OCI-LY3 (cell line): ENCODE data around the gene SIN3A.

ENCODE experiments used
- H2AFZ ChIP-seq: fragments of 200-600, 300-600 bp; shearing (Covaris generic); 2 replicates; pipeline ENCODE4 v1.6.0; 2014; ENCODE audit warnings: antibody characterized with exemption, low read depth, low read length
- H3K27ac ChIP-seq: fragments of 200-600, 300-600 bp; sonication (generic); 2 replicates; pipeline ENCODE4 v1.5.1; 2014; ENCODE audit warnings: mild to moderate bottlenecking, low read length, moderate library complexity, mixed read lengths
- H3K27me3 ChIP-seq: fragments of 200-600, 300-600 bp; sonication (generic); 2 replicates; pipeline ENCODE4 v1.6.1; 2014; ENCODE audit warnings: low read depth, low read length, mixed read lengths
- H3K36me3 ChIP-seq: fragments of 200-600, 300-600 bp; sonication (generic); replicated peaks from 2 replicates; pipeline ENCODE3; 2014; ENCODE audit warnings: low read depth, low read length, mixed read lengths
- H3K4me1 ChIP-seq: fragments of 300-600, 200-600 bp; sonication (generic); 2 replicates; pipeline ENCODE4 v1.6.1; 2014; ENCODE audit warnings: low read length, mixed read lengths
- H3K4me2 ChIP-seq: fragments of 200-600, 300-600 bp; sonication (generic); 2 replicates; pipeline ENCODE4 v1.6.1; 2014; ENCODE audit warnings: low read length, mixed read lengths
- H3K4me3 ChIP-seq: fragments of 300-600, 200-600 bp; sonication (generic); 2 replicates; pipeline ENCODE4 v1.5.1; 2014; ENCODE audit warnings: antibody characterized with exemption, mild to moderate bottlenecking, low read length, moderate library complexity
- H3K79me2 ChIP-seq: fragments of 300-600, 200-600 bp; shearing (Covaris generic); 2 replicates; pipeline ENCODE4 v1.6.1; 2014; ENCODE audit warnings: mild to moderate bottlenecking, low read length, mixed read lengths
- H3K9ac ChIP-seq: fragments of 300-600, 200-600 bp; shearing (Covaris generic); 2 replicates; pipeline ENCODE4 v1.6.0; 2014; ENCODE audit warnings: mild to moderate bottlenecking, low read length, moderate library complexity
- H3K9me3 ChIP-seq: fragments of 200-600, 300-600 bp; shearing (Covaris generic); 2 replicates; pipeline ENCODE4 v1.6.1; 2014; ENCODE audit warnings: low read length, mixed read lengths; ENCODE audit not compliant: insufficient read depth
- H4K20me1 ChIP-seq: fragments of 200-600, 300-600 bp; sonication (generic); 2 replicates; pipeline ENCODE4 v1.6.1; 2016; ENCODE audit warnings: low read length, mixed read lengths; ENCODE audit not compliant: insufficient read depth
- EZH2phosphoT487 ChIP-seq: fragments of 200-600 bp; shearing (Covaris generic); IDR thresholded peaks from 2 replicates; pipeline ENCODE4 v1.6.1; 2018; ENCODE audit warnings: antibody characterized with exemption, mixed run types, low read depth
- TF ChIP-seq, protein P1 (sequence below): fragments of 200-600, 300-600 bp; sonication (generic); IDR thresholded peaks from 2 replicates; pipeline ENCODE4 v1.5.1; 2014; ENCODE audit warnings: antibody characterized with exemption, low read length, low read depth

SIN3A gene

DNA sequence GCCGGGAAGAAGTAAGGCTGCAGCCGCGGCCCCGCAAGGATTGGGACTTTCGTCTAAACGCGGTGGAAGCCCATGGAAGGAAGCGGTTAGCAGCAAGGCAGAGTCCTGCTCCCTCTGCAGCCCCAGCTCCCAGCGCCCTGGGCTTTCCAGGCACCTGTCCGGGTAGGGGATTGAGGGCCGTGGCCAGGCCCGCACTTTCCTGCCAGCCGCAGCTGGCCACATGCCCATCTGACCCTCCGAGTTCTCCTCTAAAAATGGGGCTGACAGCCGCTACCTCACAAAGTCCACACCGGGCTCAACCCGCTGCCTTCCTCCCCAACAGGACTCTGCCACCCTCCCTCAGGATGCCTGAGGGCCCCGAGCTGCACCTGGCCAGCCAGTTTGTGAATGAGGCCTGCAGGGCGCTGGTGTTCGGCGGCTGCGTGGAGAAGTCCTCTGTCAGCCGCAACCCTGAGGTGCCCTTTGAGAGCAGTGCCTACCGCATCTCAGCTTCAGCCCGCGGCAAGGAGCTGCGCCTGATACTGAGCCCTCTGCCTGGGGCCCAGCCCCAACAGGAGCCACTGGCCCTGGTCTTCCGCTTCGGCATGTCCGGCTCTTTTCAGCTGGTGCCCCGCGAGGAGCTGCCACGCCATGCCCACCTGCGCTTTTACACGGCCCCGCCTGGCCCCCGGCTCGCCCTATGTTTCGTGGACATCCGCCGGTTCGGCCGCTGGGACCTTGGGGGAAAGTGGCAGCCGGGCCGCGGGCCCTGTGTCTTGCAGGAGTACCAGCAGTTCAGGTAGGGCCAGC, 102.7 kb downstream of the SIN3A start:
- Histone ChIP-seq H2AFZ (no peak overlapping the region), H3K9ac (no peak overlapping the region), H3K79me2 (no peaks in the 10 kb centered on the region), H3K27me3 (no peaks in the 10 kb centered on the region), H3K4me1 (peaks cover 5% of the 10 kb centered on the region; the same call in 1 of the 2 replicates), H3K4me2 (no peak overlapping the region), H4K20me1 (no peaks in the 10 kb centered on the region), H3K9me3 (no peaks in the 10 kb centered on the region), H3K27ac (no peak overlapping the region), H3K36me3 (no peaks in the 10 kb centered on the region), H3K4me3 (no peak overlapping the region)
- TF ChIP-seq, protein P1, sequence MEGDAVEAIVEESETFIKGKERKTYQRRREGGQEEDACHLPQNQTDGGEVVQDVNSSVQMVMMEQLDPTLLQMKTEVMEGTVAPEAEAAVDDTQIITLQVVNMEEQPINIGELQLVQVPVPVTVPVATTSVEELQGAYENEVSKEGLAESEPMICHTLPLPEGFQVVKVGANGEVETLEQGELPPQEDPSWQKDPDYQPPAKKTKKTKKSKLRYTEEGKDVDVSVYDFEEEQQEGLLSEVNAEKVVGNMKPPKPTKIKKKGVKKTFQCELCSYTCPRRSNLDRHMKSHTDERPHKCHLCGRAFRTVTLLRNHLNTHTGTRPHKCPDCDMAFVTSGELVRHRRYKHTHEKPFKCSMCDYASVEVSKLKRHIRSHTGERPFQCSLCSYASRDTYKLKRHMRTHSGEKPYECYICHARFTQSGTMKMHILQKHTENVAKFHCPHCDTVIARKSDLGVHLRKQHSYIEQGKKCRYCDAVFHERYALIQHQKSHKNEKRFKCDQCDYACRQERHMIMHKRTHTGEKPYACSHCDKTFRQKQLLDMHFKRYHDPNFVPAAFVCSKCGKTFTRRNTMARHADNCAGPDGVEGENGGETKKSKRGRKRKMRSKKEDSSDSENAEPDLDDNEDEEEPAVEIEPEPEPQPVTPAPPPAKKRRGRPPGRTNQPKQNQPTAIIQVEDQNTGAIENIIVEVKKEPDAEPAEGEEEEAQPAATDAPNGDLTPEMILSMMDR: no peak
- TF ChIP-seq EZH2phosphoT487: no peak

DNA sequence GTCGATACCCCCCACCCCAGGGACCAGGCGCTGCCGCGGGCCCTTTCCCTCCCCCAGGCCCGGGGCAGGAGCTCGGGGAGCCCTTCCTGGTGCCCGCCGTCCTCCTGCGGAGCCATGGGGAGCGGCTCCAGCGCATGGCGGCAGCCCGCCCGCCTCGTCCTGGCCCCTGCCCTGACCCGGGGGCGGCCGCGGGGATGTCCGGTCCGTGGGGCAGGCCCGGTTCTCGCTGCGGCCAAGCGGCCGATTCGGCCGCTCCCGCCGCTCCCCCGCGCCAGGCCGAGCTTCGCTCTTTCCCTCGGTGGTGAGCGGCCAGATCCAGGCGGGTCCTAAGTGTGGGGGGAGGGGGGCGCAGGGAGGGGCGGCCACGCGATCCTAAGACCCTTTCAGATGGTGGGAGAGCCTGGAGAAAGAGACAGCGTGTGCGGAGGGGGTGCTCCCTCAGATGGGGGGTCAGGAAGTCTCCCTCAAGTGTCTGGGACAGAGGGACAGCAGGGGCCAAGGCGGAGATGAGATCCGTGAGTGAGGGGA, 103.4 kb downstream of the SIN3A start:
- no peak overlapping the region for H3K27ac ChIP-seq
- no peaks in the 10 kb centered on the region for H4K20me1 ChIP-seq
- no peak overlapping the region for H3K4me2 ChIP-seq
- no peaks in the 10 kb centered on the region for H3K9me3 ChIP-seq
- no peak overlapping the region for H3K9ac ChIP-seq
- H2AFZ ChIP-seq: no peak overlapping the region
- no peak overlapping the region for H3K4me3 ChIP-seq
- H3K27me3 ChIP-seq: no peaks in the 10 kb centered on the region
- no peaks in the 10 kb centered on the region for H3K79me2 ChIP-seq
- H3K4me1 ChIP-seq: peaks cover 5% of the 10 kb centered on the region; the same call in 1 of the 2 replicates
- H3K36me3 ChIP-seq: no peaks in the 10 kb centered on the region
- TF ChIP-seq EZH2phosphoT487: no peak
- TF ChIP-seq, protein P1: no peak

DNA sequence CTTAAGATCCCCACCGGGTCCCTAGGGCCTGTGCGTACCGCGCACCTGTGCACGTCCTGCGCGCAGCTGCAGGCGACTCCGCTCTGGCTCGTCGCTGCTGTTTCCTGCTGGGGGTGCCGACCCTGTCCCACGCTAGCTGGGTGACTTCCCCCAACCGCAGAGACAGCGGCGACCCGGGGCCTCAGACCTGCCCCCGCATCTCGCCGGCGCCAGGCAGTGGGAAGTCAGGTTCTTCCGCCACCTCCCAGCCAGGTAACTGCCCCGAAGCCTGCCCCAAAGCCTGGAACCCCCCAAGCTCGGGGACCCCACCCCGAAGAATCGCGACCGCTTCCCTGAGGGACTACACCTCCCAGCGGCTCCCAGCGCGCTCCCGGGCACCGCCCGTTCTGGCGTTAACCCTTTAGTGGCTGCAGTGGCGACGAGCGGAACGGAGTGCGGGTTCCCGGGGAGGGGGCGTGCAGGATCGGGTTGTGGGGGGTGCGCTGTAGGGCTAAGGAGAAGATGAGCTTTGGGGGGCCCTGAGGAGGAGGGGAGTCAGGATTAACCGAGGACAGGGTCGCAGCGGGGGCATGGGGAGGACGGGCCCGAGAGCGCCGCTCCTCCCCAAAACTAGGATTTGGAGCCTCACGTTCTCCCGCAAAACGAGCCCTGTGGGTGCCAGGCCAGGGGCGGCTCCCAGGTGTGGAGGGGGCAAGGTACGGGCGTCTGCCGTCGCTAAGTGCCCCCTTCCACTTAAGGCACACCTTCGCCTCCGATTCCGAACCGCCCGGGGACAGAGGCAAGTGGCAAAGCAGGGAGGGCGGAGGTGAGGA, 104.1 kb downstream of the SIN3A start:
- H3K4me1 ChIP-seq: peaks cover 5% of the 10 kb centered on the region; the same call in 1 of the 2 replicates
- H3K9ac ChIP-seq: no peak overlapping the region

More for the DNA sequence above, 104.1 kb downstream of the SIN3A start:
- Histone ChIP-seq H3K9me3 (no peaks in the 10 kb centered on the region), H3K36me3 (no peaks in the 10 kb centered on the region), H3K79me2 (no peaks in the 10 kb centered on the region), H3K4me2 (no peak overlapping the region), H3K27me3 (no peaks in the 10 kb centered on the region), H4K20me1 (no peaks in the 10 kb centered on the region), H3K4me3 (no peak overlapping the region), H2AFZ (no peak overlapping the region), H3K27ac (no peak overlapping the region)
- TF ChIP-seq, protein P1: no peak
- TF ChIP-seq EZH2phosphoT487: no peak
